ENCODE results near the gene CDK16. TPM values are rescaled to one million over a fixed set of nuclear protein-coding genes. Genes with fewer than 3 reads are reported as not detected.

The CDK16 gene
- total RNA-seq, 2 donors from 2014 or later: 97.5 to 133 TPM

Other genes starting within 250 kb of the CDK16 start
- under 1 TPM; 0.34 to 0.59 TPM for gene RGN, start 140.2 kb upstream of the CDK16 start, total RNA-seq
- 10 to 100 TPM; 75.9 to 83.0 TPM for gene NDUFB11, start 74.0 kb upstream of the CDK16 start, total RNA-seq
- 10 to 100 TPM; 30.6 to 35.7 TPM for gene RBM10, start 73.5 kb upstream of the CDK16 start, total RNA-seq
- 100 to 1,000 TPM; 217 to 220 TPM for gene UBA1, start 24.9 kb upstream of the CDK16 start, total RNA-seq
- gene USP11, start 14.3 kb downstream of the CDK16 start, total RNA-seq: 10 to 100 TPM; 18.3 to 22.5 TPM
- under 1 TPM in 1 of 2 donors, not detected in 1; 0.17 TPM for gene ZNF157, start 151.9 kb downstream of the CDK16 start, total RNA-seq